Spleen (tissue), 11 donors: ENCODE results near the gene WDFY1. TPM values are rescaled to one million over a fixed set of nuclear protein-coding genes. Genes with fewer than 3 reads are reported as not detected.

Source experiments
- DNase-seq: peaks from one replicate; pipeline ENCODE4 v3.0.0-alpha.2; 2020
- H3K27ac ChIP-seq, 8 donors: fragments of 200-600 bp; sonication (generic) in 7 of 8; 1 replicate in 4 of 8; 2 replicates in 4 of 8; pipeline versions ENCODE4 v1.5.0 to v1.8.0; 2016 to 2021; ENCODE audit warnings: inconsistent platforms in 4 of 8, mild to moderate bottlenecking in 4 of 8, moderate library complexity in 1 of 8
- H3K27me3 ChIP-seq, 7 donors: fragments of 200-600 bp; sonication (generic) in 6 of 7; replicated peaks in 1 of 7; 1 replicate in 4 of 7; 2 replicates in 3 of 7; pipeline versions ENCODE4 v1.5.0 to v1.8.0; 2016 to 2021; ENCODE audit warnings: inconsistent platforms in 3 of 7, mild to moderate bottlenecking in 1 of 7
- H3K36me3 ChIP-seq, 6 donors: fragments of 200-600 bp; sonication (generic) in 5 of 6; 1 replicate in 4 of 6; 2 replicates in 2 of 6; pipeline versions ENCODE4 v1.5.0 to v1.8.0; 2016 to 2021; ENCODE audit warnings: inconsistent platforms in 2 of 6
- H3K4me1 ChIP-seq, 6 donors: fragments of 200-600 bp; sonication (generic) in 5 of 6; 1 replicate in 3 of 6; 2 replicates in 3 of 6; pipeline versions ENCODE4 v1.5.0 to v1.8.0; 2016 to 2021; ENCODE audit warnings: inconsistent platforms in 3 of 6
- H3K4me3 ChIP-seq, 8 donors: fragments of 200-600 bp; sonication (generic) in 7 of 8; 1 replicate in 4 of 8; 2 replicates in 4 of 8; pipeline versions ENCODE4 v1.5.0 to v1.8.0; 2016 to 2021; ENCODE audit warnings: inconsistent platforms in 4 of 8, mild to moderate bottlenecking in 4 of 8, moderate library complexity in 2 of 8
- H3K9me3 ChIP-seq, 8 donors: fragments of 200-600 bp; sonication (generic) in 7 of 8; 1 replicate in 4 of 8; 2 replicates in 4 of 8; pipeline versions ENCODE4 v1.5.0 to v1.8.0; 2016 to 2021; ENCODE audit warnings: inconsistent platforms in 4 of 8
- CTCF ChIP-seq, 11 experiments: fragments of 200-600 bp in 7 of 11; fragments of 450-650 bp in 4 of 11; sonication (generic) in 4 of 11; IDR thresholded peaks in 8 of 11; conservative IDR thresholded peaks in 3 of 11; 1 replicate in 7 of 11; 2 replicates in 4 of 11; pipeline versions ENCODE4 v1.4.0 to v1.8.0; 2016 to 2021; ENCODE audit warnings: antibody characterized with exemption in 11 of 11, inconsistent platforms in 4 of 11, mild to moderate bottlenecking in 1 of 11
- POLR2A ChIP-seq, 3 donors: fragments of 450-650 bp; IDR thresholded peaks; one replicate each; pipeline ENCODE4 v1.5.1; 2017; ENCODE audit warnings: antibody characterized with exemption in 3 of 3, mild to moderate bottlenecking in 1 of 3
- POLR2AphosphoS5 ChIP-seq, 3 donors: sonication (generic); formaldehyde crosslinking; IDR thresholded peaks; one replicate each; pipeline ENCODE4 v1.5.1; 2017; ENCODE audit warnings: antibody characterized with exemption in 3 of 3
- WGBS, 5 donors: extraction: QIAGEN DNeasy Blood & Tissue Kit in 3 of 5; methylation state at CpG; one replicate each; pipeline versions ENCODE4 v1.1.5 to v1.1.7; 2013 to 2018; 5-methylcytosine and 5-hydroxymethylcytosine counted together
- intact Hi-C: fragments of 100-400 bp; cut with DNase I; formaldehyde crosslinking; loops from one replicate; pipeline ENCODE4 v1.15.0; 2023; ENCODE audit warnings: low total_unique reads
- polyA plus RNA-seq, 3 donors: library from polyadenylated mRNA; stranded (reverse); fragments of 200-250 nt; gene quantifications; one replicate each; pipeline ENCODE4 v1.2.1, GENCODE V29; 2013
- total RNA-seq, 7 donors: library from RNA; depleted of rRNA in 3 of 7; stranded (reverse); fragments of >200 nt in 3 of 7; fragmentation: NEBNext Ultra II Directional in 4 of 7; extraction: Animal tissue kit (Norgen Biotek cat#: 25700) in 4 of 7; gene quantifications; one replicate each; pipeline versions ENCODE4 v1.1.0 to v1.2.1, GENCODE V29; 2016 to 2021
- donor health status: healthy with polysubstance abuse.
- donor health status: DM: no; HTN: no; CAD: no; lungs with moderate emphysema.
- donor health status: DM: no; HTN: no; CAD: no.
- donor health status: Bipolar disorder and iron deficiency.
- donor health status: healthy.
- donor health status: DM: no; HTN: no; CAD: no.
- donor health status: DM: yes; HTN: yes; CAD: no.

WDFY1 gene
- total and polyA plus RNA-seq, 10 donors: 14.3 to 68.5 (median 51.6) TPM

- intact Hi-C loops: no loop called here
- H3K4me1 ChIP-seq: peaks cover 24 to 84% (median 74%) of the 10 kb centered on the region in 6 donors
These were observed 620 bp upstream of the WDFY1 start for GRCh38 chr2:223945755-223946154.

GRCh38 chr2:223944166-223944702, 901 bp downstream of the WDFY1 start:
- H3K9me3 ChIP-seq: no peaks in the 10 kb centered on the region
- peak overlapping the region; percentile 87 to 98 (median 95) for H3K27ac ChIP-seq
- TF ChIP-seq POLR2AphosphoS5 (IDR thresholded peaks at IDR 0.05) (peak in 2 of 3 donors; percentile 42 to 56), POLR2A (IDR thresholded peaks at IDR 0.05) (no peak)
- H3K36me3 ChIP-seq: peaks cover 0 to 8% (median 0%) of the 10 kb centered on the region in 6 donors
- intact Hi-C loops: no loop called here
- no peaks in the 10 kb centered on the region for H3K27me3 ChIP-seq
- peak; percentile 87 for DNase-seq
- H3K4me1 ChIP-seq: peaks cover 17 to 83% (median 68%) of the 10 kb centered on the region in 6 donors
- WGBS, 5 donors: 1 to 4% (median 2%) methylated on average over 38 to 46 of the region's 46 CpGs
- peak overlapping the region; percentile 74 to 95 (median 88) for H3K4me3 ChIP-seq

More at GRCh38 chr2:223945755-223946154, 620 bp upstream of the WDFY1 start:
- peak overlapping the region in 7 of 8 donors; percentile 74 to 95 (median 90) for H3K4me3 ChIP-seq
- no peaks in the 10 kb centered on the region for H3K9me3 ChIP-seq
- no peak for TF ChIP-seq POLR2A (IDR thresholded peaks at IDR 0.05)
- TF ChIP-seq CTCF (IDR thresholded peaks at IDR 0.05 in 8 of 11, conservative IDR thresholded peaks at IDR 0.05 in 3 of 11): no peak
- no peak for TF ChIP-seq POLR2AphosphoS5 (IDR thresholded peaks at IDR 0.05)
- no peak for DNase-seq
- H3K27ac ChIP-seq: peak overlapping the region in 6 of 8 donors; percentile 92 to 98 (median 95)
- no peaks in the 10 kb centered on the region for H3K27me3 ChIP-seq
- WGBS, 5 donors: 24 to 40% (median 33%) methylated on average over 4 of the region's 4 CpGs
- H3K36me3 ChIP-seq: no peaks in the 10 kb centered on the region

GRCh38 chr2:223943561-223944008, 1.6 kb downstream of the WDFY1 start:
- WGBS, 5 donors: 34 to 53% (median 39%) methylated on average over 7 of the region's 7 CpGs
- Histone ChIP-seq H3K36me3 (peaks cover 0 to 8% (median 0%) of the 10 kb centered on the region in 6 donors), H3K9me3 (no peaks in the 10 kb centered on the region), H3K27ac (peak overlapping the region in 7 of 8 donors; percentile 92 to 98 (median 95)), H3K4me3 (peak overlapping the region; percentile 74 to 95 (median 88)), H3K4me1 (peaks cover 16 to 83% (median 68%) of the 10 kb centered on the region in 6 donors), H3K27me3 (no peaks in the 10 kb centered on the region)
- TF ChIP-seq POLR2AphosphoS5 (IDR thresholded peaks at IDR 0.05): no peak
- TF ChIP-seq CTCF (IDR thresholded peaks at IDR 0.05 in 8 of 11, conservative IDR thresholded peaks at IDR 0.05 in 3 of 11): no peak
- TF ChIP-seq POLR2A (IDR thresholded peaks at IDR 0.05): no peak
- intact Hi-C loops: no loop called here
- no peak for DNase-seq

- Histone ChIP-seq H3K4me3 (peak overlapping the region in 6 of 8 donors; percentile 74 to 95 (median 92)), H3K27ac (peak overlapping the region in 4 of 8 donors; percentile 92 to 98 (median 94))
- TF ChIP-seq POLR2AphosphoS5 (IDR thresholded peaks at IDR 0.05) (no peak), POLR2A (IDR thresholded peaks at IDR 0.05) (no peak), CTCF (IDR thresholded peaks at IDR 0.05 in 8 of 11, conservative IDR thresholded peaks at IDR 0.05 in 3 of 11) (no peak)
These were observed 2.0 kb downstream of the WDFY1 start for GRCh38 chr2:223943135-223943534.

More at GRCh38 chr2:223943135-223943534, 2.0 kb downstream of the WDFY1 start:
- Histone ChIP-seq H3K9me3 (no peaks in the 10 kb centered on the region), H3K27me3 (no peaks in the 10 kb centered on the region), H3K36me3 (peaks cover 0 to 8% (median 0%) of the 10 kb centered on the region in 6 donors), H3K4me1 (peaks cover 16 to 83% (median 69%) of the 10 kb centered on the region in 6 donors)
- DNase-seq: no peak
- intact Hi-C loops: no loop called here
- 78 to 95% (median 85%) methylated on average over 1 of the region's 1 CpG for WGBS, 5 donors
